Measurements from ENCODE around the gene TRIM59. TPM values are rescaled to one million over a fixed set of nuclear protein-coding genes. Genes with fewer than 3 reads are reported as not detected.

The TRIM59 gene
- polyA plus RNA-seq, 2 donors, result 2.5 to 3.5 TPM

DNA sequence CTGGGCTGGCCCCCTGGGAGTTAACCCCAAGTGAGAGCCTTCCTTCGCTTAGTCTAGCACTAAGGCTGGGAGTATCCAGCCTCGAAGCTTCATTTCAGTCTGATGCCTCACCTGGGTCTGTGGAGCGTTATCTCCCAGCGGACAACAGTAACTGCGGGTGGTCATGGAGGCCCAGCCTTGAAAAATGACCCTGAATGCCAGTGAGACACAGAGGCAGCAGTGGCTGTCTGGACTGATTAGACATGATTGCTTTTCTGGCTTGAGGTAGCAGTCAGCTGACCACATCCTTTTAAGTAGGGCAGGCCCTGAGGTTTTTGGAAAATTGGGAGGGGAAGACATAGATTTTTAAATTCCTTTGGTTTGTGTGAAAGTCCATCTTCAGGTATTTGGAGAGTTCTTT is 28.2 kb upstream of the TRIM59 start:
- Histone ChIP-seq H3K4me3 (ENCODE audit: low read depth in 1 of 2, low read length in 2 of 2) (no peak overlapping the region), H3K27me3 (ENCODE audit: control insufficient read depth in 1 of 2, insufficient read depth in 2 of 2, low read length in 2 of 2) (no peaks in the 10 kb centered on the region), H3K27ac (ENCODE audit: low read depth in 2 of 2, low read length in 1 of 2) (no peak overlapping the region), H3K36me3 (ENCODE audit: control insufficient read depth in 2 of 2, insufficient read depth in 2 of 2, low read length in 1 of 2) (no peaks in the 10 kb centered on the region), H3K9me3 (ENCODE audit: control insufficient read depth in 2 of 2, insufficient read depth in 1 of 2, low read depth in 1 of 2, low read length in 1 of 2) (no peaks in the 10 kb centered on the region), H3K4me1 (ENCODE audit: control insufficient read depth in 2 of 2, insufficient read depth in 2 of 2, low read length in 1 of 2) (no peaks in the 10 kb centered on the region)
- 72 to 73% methylated on average over 5 of the region's 5 CpGs for WGBS, 2 donors

DNA sequence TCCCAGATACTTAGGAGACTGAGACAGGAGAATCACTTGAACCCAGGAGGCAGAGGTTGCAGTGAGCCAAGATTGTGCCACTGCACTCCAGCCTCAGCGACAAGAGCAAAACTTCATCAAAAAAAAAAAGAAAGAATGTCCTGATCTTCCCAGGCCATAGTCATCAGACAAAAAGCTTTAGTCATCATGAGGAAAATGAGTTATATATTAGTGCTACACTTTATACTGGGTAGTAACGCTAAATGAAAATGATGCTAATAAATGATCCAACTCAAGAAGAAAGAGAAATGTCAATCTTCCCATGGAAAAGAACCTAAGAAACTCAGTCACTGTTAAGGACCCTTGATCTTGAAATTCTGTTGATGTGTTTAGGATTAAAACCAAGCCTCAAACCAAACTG is 26.3 kb upstream of the TRIM59 start:
- no peaks in the 10 kb centered on the region for H3K4me1 ChIP-seq (ENCODE audit: control insufficient read depth in 2 of 2, insufficient read depth in 2 of 2, low read length in 1 of 2)
- 91 to 98% methylated on average over 2 of the region's 2 CpGs for WGBS, 2 donors
- H3K27me3 ChIP-seq (ENCODE audit: control insufficient read depth in 1 of 2, insufficient read depth in 2 of 2, low read length in 2 of 2), result no peaks in the 10 kb centered on the region
- H3K4me3 ChIP-seq (ENCODE audit: low read depth in 1 of 2, low read length in 2 of 2), result no peak overlapping the region
- peaks cover 0 to 3% of the 10 kb centered on the region in 2 donors for H3K9me3 ChIP-seq (ENCODE audit: control insufficient read depth in 2 of 2, insufficient read depth in 1 of 2, low read depth in 1 of 2, low read length in 1 of 2)
- H3K27ac ChIP-seq (ENCODE audit: low read depth in 2 of 2, low read length in 1 of 2), result no peak overlapping the region
- no peaks in the 10 kb centered on the region for H3K36me3 ChIP-seq (ENCODE audit: control insufficient read depth in 2 of 2, insufficient read depth in 2 of 2, low read length in 1 of 2)

DNA sequence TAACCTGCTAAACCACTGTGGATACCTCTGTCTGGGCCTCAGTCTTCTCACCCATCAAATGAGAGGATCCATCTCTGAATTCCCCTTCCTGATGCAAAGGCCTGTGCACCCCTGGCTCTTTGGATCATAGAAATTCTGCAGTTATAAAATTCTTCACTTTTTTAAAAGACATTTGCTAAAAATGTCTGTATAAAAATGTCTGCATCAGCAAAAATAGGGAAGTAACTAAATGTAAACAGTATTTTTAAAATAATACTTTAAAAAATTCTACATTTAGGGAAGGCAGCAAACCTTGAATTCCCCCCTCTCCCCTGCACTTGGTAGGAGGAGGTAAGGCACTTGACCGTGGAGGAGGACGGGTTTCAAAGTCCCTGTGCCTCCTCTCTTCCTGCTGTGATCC is 25.6 kb upstream of the TRIM59 start:
- Histone ChIP-seq H3K27me3 (ENCODE audit: control insufficient read depth in 1 of 2, insufficient read depth in 2 of 2, low read length in 2 of 2) (no peaks in the 10 kb centered on the region), H3K36me3 (ENCODE audit: control insufficient read depth in 2 of 2, insufficient read depth in 2 of 2, low read length in 1 of 2) (no peaks in the 10 kb centered on the region), H3K4me1 (ENCODE audit: control insufficient read depth in 2 of 2, insufficient read depth in 2 of 2, low read length in 1 of 2) (no peaks in the 10 kb centered on the region), H3K27ac (ENCODE audit: low read depth in 2 of 2, low read length in 1 of 2) (no peak overlapping the region), H3K4me3 (ENCODE audit: low read depth in 1 of 2, low read length in 2 of 2) (no peak overlapping the region), H3K9me3 (ENCODE audit: control insufficient read depth in 2 of 2, insufficient read depth in 1 of 2, low read depth in 1 of 2, low read length in 1 of 2) (peaks cover 3 to 9% of the 10 kb centered on the region in 2 donors)
- WGBS, 2 donors, result 80 to 87% methylated on average over 2 of the region's 2 CpGs

DNA sequence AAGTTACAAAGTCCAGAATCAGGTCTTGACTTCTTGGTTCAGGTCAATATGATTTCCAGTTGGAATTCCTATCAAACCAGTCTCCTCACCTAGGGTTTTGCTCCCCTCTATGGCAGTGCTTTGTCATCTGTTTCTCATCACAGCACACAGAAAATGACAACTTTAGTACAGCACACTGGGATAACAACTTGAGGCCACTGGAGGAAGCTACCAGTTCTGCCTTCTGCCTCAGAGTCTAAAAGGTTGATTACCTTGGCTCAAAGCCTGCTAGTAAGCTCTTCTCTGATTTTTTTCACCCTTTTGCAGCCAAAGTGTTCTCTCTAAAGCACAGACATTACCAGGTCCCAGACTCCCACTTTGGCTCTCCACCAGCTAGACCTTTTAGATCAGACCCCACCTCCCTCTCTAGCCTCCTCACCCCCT is 24.8 kb upstream of the TRIM59 start:
- Histone ChIP-seq H3K27me3 (ENCODE audit: control insufficient read depth in 1 of 2, insufficient read depth in 2 of 2, low read length in 2 of 2) (no peaks in the 10 kb centered on the region), H3K27ac (ENCODE audit: low read depth in 2 of 2, low read length in 1 of 2) (no peak overlapping the region), H3K9me3 (ENCODE audit: control insufficient read depth in 2 of 2, insufficient read depth in 1 of 2, low read depth in 1 of 2, low read length in 1 of 2) (peaks cover 4 to 11% of the 10 kb centered on the region in 2 donors), H3K36me3 (ENCODE audit: control insufficient read depth in 2 of 2, insufficient read depth in 2 of 2, low read length in 1 of 2) (no peaks in the 10 kb centered on the region), H3K4me3 (ENCODE audit: low read depth in 1 of 2, low read length in 2 of 2) (no peak overlapping the region), H3K4me1 (ENCODE audit: control insufficient read depth in 2 of 2, insufficient read depth in 2 of 2, low read length in 1 of 2) (no peaks in the 10 kb centered on the region)

DNA sequence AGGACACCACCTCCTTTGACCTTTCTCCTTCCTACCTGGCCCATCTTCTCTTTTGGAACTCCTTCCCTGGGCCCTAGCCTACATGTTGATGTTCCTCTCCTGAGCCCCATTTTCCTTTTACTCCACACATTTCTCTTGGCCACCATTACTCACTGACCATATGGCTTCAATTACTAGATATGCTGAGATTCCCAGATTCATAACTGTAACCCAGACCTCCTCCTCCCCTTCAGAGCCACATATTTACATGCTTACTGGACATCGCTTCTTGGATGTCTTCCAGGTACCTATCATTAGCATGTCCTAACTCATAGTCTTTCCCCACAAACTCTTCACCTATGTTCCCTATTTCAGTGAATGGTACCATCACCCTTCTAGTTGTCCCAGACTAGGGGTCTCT is 24.4 kb upstream of the TRIM59 start:
- no peaks in the 10 kb centered on the region for H3K4me1 ChIP-seq (ENCODE audit: control insufficient read depth in 2 of 2, insufficient read depth in 2 of 2, low read length in 1 of 2)
- peaks cover 4 to 11% of the 10 kb centered on the region in 2 donors for H3K9me3 ChIP-seq (ENCODE audit: control insufficient read depth in 2 of 2, insufficient read depth in 1 of 2, low read depth in 1 of 2, low read length in 1 of 2)
- 63 to 79% methylated on average over 1 of the region's 1 CpG for WGBS, 2 donors
- no peak overlapping the region for H3K27ac ChIP-seq (ENCODE audit: low read depth in 2 of 2, low read length in 1 of 2)
- no peaks in the 10 kb centered on the region for H3K36me3 ChIP-seq (ENCODE audit: control insufficient read depth in 2 of 2, insufficient read depth in 2 of 2, low read length in 1 of 2)
- H3K27me3 ChIP-seq (ENCODE audit: control insufficient read depth in 1 of 2, insufficient read depth in 2 of 2, low read length in 2 of 2), result no peaks in the 10 kb centered on the region
- H3K4me3 ChIP-seq (ENCODE audit: low read depth in 1 of 2, low read length in 2 of 2), result no peak overlapping the region

DNA sequence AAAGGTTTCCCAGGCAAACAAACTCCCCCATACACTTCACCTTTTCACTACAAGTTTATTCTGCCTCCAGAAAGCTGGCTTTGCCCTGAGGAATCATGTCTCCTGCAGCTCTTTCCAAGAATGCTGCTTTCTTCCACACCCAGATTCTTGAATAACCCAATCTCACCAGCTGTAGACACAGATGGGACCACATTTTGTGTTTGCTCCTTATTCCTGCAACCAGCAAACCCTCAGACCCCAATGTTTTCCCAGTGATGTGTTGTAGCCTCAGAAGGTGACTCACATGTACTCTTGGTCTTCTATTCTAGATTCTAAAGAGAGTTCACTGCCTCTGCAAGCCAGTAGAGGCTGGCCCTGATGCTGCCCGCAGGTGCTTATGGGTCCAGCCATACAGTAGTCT is 23.6 kb upstream of the TRIM59 start:
- Histone ChIP-seq H3K4me3 (ENCODE audit: low read depth in 1 of 2, low read length in 2 of 2) (no peak overlapping the region), H3K36me3 (ENCODE audit: control insufficient read depth in 2 of 2, insufficient read depth in 2 of 2, low read length in 1 of 2) (no peaks in the 10 kb centered on the region), H3K27me3 (ENCODE audit: control insufficient read depth in 1 of 2, insufficient read depth in 2 of 2, low read length in 2 of 2) (no peaks in the 10 kb centered on the region), H3K4me1 (ENCODE audit: control insufficient read depth in 2 of 2, insufficient read depth in 2 of 2, low read length in 1 of 2) (no peaks in the 10 kb centered on the region), H3K9me3 (ENCODE audit: control insufficient read depth in 2 of 2, insufficient read depth in 1 of 2, low read depth in 1 of 2, low read length in 1 of 2) (peaks cover 4 to 11% of the 10 kb centered on the region in 2 donors), H3K27ac (ENCODE audit: low read depth in 2 of 2, low read length in 1 of 2) (no peak overlapping the region)
- WGBS, 2 donors, result 40 to 50% methylated on average over 1 of the region's 1 CpG

DNA sequence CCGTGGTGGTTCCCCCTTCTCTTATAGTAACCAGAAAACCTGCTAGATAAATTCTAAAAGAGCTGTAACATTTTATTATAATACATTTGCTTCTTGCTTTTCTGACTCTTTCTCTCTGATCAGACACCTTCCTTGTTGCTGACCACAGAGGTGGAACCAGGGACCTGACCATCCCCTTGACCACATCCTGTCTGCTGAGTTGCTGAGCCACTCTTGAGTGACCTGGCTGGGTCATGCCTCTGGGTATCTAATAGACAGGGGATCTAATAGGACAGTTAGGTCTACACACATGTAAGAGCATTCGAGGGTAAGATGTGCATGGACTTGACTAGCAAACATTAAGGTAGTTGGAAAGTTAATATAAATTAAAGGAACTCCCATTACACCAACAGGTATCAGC is 22.8 kb upstream of the TRIM59 start:
- H3K4me3 ChIP-seq (ENCODE audit: low read depth in 1 of 2, low read length in 2 of 2), result no peak overlapping the region
- H3K27ac ChIP-seq (ENCODE audit: low read depth in 2 of 2, low read length in 1 of 2), result no peak overlapping the region
- H3K27me3 ChIP-seq (ENCODE audit: control insufficient read depth in 1 of 2, insufficient read depth in 2 of 2, low read length in 2 of 2), result no peaks in the 10 kb centered on the region
- no peaks in the 10 kb centered on the region for H3K4me1 ChIP-seq (ENCODE audit: control insufficient read depth in 2 of 2, insufficient read depth in 2 of 2, low read length in 1 of 2)
- no peaks in the 10 kb centered on the region for H3K36me3 ChIP-seq (ENCODE audit: control insufficient read depth in 2 of 2, insufficient read depth in 2 of 2, low read length in 1 of 2)
- WGBS, 2 donors, result 65 to 74% methylated on average over 2 of the region's 2 CpGs
- peaks cover 4 to 11% of the 10 kb centered on the region in 2 donors for H3K9me3 ChIP-seq (ENCODE audit: control insufficient read depth in 2 of 2, insufficient read depth in 1 of 2, low read depth in 1 of 2, low read length in 1 of 2)

DNA sequence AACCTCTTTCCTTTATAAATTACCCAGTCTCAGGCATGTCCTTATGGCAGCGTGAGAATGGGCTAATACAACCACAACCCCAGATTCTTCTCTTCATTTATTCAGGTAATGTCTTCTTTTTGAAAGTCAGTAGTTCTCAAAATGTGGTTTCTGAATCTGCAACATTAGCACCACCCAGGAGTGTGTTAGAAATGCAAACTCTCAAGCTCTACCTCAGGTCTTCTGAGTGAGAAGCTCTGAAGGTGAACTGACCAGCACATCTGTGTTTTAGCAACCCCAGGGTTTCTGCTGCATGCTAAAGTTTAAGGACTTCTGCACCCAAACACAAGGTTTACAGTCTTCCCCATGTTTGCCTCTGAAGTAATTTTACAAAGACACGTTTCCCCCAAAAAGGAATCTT is 22.3 kb upstream of the TRIM59 start:
- Histone ChIP-seq H3K9me3 (ENCODE audit: control insufficient read depth in 2 of 2, insufficient read depth in 1 of 2, low read depth in 1 of 2, low read length in 1 of 2) (peaks cover 4 to 11% of the 10 kb centered on the region in 2 donors), H3K4me3 (ENCODE audit: low read depth in 1 of 2, low read length in 2 of 2) (no peak overlapping the region), H3K27ac (ENCODE audit: low read depth in 2 of 2, low read length in 1 of 2) (no peak overlapping the region), H3K4me1 (ENCODE audit: control insufficient read depth in 2 of 2, insufficient read depth in 2 of 2, low read length in 1 of 2) (no peaks in the 10 kb centered on the region), H3K27me3 (ENCODE audit: control insufficient read depth in 1 of 2, insufficient read depth in 2 of 2, low read length in 2 of 2) (no peaks in the 10 kb centered on the region), H3K36me3 (ENCODE audit: control insufficient read depth in 2 of 2, insufficient read depth in 2 of 2, low read length in 1 of 2) (no peaks in the 10 kb centered on the region)
- WGBS, 2 donors, result 74 to 82% methylated on average over 2 of the region's 2 CpGs

DNA sequence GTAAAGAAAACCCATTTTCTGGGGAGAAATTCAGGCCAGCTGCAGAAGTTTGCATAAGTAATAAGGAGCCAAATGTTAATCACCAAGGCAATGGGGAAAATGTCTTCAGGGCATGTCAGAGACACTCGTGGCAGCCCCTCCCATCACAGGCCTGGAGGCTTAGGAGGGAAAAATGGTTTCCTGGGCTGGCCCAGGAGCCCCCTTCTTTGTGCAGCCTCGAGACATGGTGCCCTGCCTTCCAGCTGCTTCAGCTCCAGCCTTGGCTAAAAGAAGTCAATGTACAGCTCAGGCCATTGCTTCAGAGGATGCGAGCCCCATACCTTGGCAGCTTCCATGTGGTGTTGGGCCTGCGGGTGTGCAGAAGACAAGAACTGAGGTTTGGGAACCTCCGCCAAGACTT is 20.6 kb upstream of the TRIM59 start:
- Histone ChIP-seq H3K27me3 (ENCODE audit: control insufficient read depth in 1 of 2, insufficient read depth in 2 of 2, low read length in 2 of 2) (no peaks in the 10 kb centered on the region), H3K27ac (ENCODE audit: low read depth in 2 of 2, low read length in 1 of 2) (no peak overlapping the region), H3K4me1 (ENCODE audit: control insufficient read depth in 2 of 2, insufficient read depth in 2 of 2, low read length in 1 of 2) (no peaks in the 10 kb centered on the region)

DNA sequence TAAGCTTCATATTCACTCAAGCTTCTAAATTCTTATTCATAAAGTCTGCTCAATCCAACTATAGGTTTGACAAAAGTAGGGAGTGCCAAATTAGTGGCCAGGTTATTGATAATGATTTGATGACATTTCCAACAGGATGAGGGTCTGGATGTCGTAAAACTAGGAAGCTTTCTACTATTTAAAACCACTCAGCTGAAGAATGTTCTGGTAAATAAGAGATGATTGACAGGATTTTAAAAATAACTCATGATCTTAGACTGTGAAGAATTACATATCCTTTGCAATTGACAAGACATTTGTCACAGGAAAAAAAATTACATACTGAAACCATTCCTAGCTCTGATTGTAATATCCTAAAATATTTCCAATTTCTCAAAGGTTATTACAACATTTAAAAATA is 15.4 kb upstream of the TRIM59 start:
- H3K27me3 ChIP-seq (ENCODE audit: control insufficient read depth in 1 of 2, insufficient read depth in 2 of 2, low read length in 2 of 2), result no peaks in the 10 kb centered on the region
- 70 to 78% methylated on average over 1 of the region's 1 CpG for WGBS, 2 donors
- H3K27ac ChIP-seq (ENCODE audit: low read depth in 2 of 2, low read length in 1 of 2), result no peak overlapping the region
- H3K36me3 ChIP-seq (ENCODE audit: control insufficient read depth in 2 of 2, insufficient read depth in 2 of 2, low read length in 1 of 2), result no peaks in the 10 kb centered on the region
- H3K9me3 ChIP-seq (ENCODE audit: control insufficient read depth in 2 of 2, insufficient read depth in 1 of 2, low read depth in 1 of 2, low read length in 1 of 2), result peaks cover under 1 to 2% of the 10 kb centered on the region in 2 donors
- no peaks in the 10 kb centered on the region for H3K4me1 ChIP-seq (ENCODE audit: control insufficient read depth in 2 of 2, insufficient read depth in 2 of 2, low read length in 1 of 2)
- H3K4me3 ChIP-seq (ENCODE audit: low read depth in 1 of 2, low read length in 2 of 2), result no peak overlapping the region

More for the DNA sequence above, 20.6 kb upstream of the TRIM59 start:
- Histone ChIP-seq H3K4me3 (ENCODE audit: low read depth in 1 of 2, low read length in 2 of 2) (no peak overlapping the region), H3K36me3 (ENCODE audit: control insufficient read depth in 2 of 2, insufficient read depth in 2 of 2, low read length in 1 of 2) (no peaks in the 10 kb centered on the region), H3K9me3 (ENCODE audit: control insufficient read depth in 2 of 2, insufficient read depth in 1 of 2, low read depth in 1 of 2, low read length in 1 of 2) (peaks cover 4 to 11% of the 10 kb centered on the region in 2 donors)
- WGBS, 2 donors, result 77 to 82% methylated on average over 5 of the region's 5 CpGs

Measured in esophagus (tissue), 2 donors.